GM12892 (cell line): Measurements from ENCODE around the gene MTOR. TPM values are rescaled to one million over a fixed set of nuclear protein-coding genes. Genes with fewer than 3 reads are reported as not detected.
"Not testable (repeated sequence)": the region's sequence is repeated elsewhere in the genome, so short reads cannot be mapped to it uniquely, and the experiment has no call there.

ENCODE experiments used
- DNase-seq: peaks from one replicate; pipeline ENCODE4 v3.0.0; 2011; ENCODE audit not compliant: insufficient read length
- FAIRE-seq: peaks from 2 replicates; lab custom pipeline; 2011; peaks lifted over from hg19 to GRCh38; lab: Jason Lieb, UNC
- POLR2A ChIP-seq: IDR thresholded peaks from 2 replicates; pipeline ENCODE4 v1.6.1; 2011; ENCODE audit warnings: low read depth, low read length, control low read depth
- POLR2AphosphoS5 ChIP-seq: IDR thresholded peaks from 2 replicates; pipeline ENCODE4 v1.6.1; 2011; ENCODE audit warnings: low read depth, low read length, control low read depth
- TAF1 ChIP-seq: IDR thresholded peaks from 2 replicates; pipeline ENCODE4 v1.6.1; 2011; ENCODE audit warnings: low read depth, mild to moderate bottlenecking, control low read depth, low read length, borderline replicate concordance
- polyA plus RNA-seq: library from polyadenylated mRNA; unstranded; fragments of >200 nt; gene quantifications from one replicate; pipeline ENCODE4 v1.2.1, GENCODE V29; 2012; ENCODE audit warnings: missing spikeins, inconsistent platforms; ENCODE audit not compliant: missing spikeins

MTOR gene
- polyA plus RNA-seq: 16.8 TPM

GRCh38 chr1:11262171-11263049 is at the start of gene MTOR:
Gene MTOR (minus strand): TSS chr1:11262551. CDS start chr1:11259409, 3,142 bp downstream.
- FAIRE-seq (peak; percentile 99), DNase-seq (peak; percentile 99)
- TF ChIP-seq POLR2A (peak; percentile 75), TAF1 (peak; percentile 84), POLR2AphosphoS5 (peak; percentile 71)

GRCh38 chr1:11309385-11309784 is 47.0 kb upstream of the MTOR start:
- no peak for DNase-seq
- FAIRE-seq: no peak
- TF ChIP-seq POLR2A: no peak
- no peak for TF ChIP-seq TAF1
- no peak for TF ChIP-seq POLR2AphosphoS5

GRCh38 chr1:11308699-11309224 is 46.4 kb upstream of the MTOR start:
- FAIRE-seq (no peak), DNase-seq (no peak)
- TF ChIP-seq POLR2A (no peak), POLR2AphosphoS5 (no peak), TAF1 (no peak)

GRCh38 chr1:11307852-11308251 is 45.5 kb upstream of the MTOR start:
- DNase-seq (no peak), FAIRE-seq (no peak)
- no peak for TF ChIP-seq POLR2A
- TF ChIP-seq TAF1: no peak
- TF ChIP-seq POLR2AphosphoS5: no peak

GRCh38 chr1:11305516-11305915 is 43.2 kb upstream of the MTOR start:
- not testable (repeated sequence) for FAIRE-seq, DNase-seq

GRCh38 chr1:11302366-11302765 is 40.0 kb upstream of the MTOR start:
- TF ChIP-seq POLR2AphosphoS5 (no peak), TAF1 (no peak), POLR2A (no peak)
- FAIRE-seq (no peak), DNase-seq (no peak)

GRCh38 chr1:11301601-11302000 is 39.2 kb upstream of the MTOR start:
- FAIRE-seq: no peak
- DNase-seq: no peak
- TF ChIP-seq TAF1 (no peak), POLR2A (no peak), POLR2AphosphoS5 (no peak)

GRCh38 chr1:11299225-11299574 is 36.8 kb upstream of the MTOR start:
- FAIRE-seq: no peak
- no peak for DNase-seq

GRCh38 chr1:11298390-11299224 is 36.3 kb upstream of the MTOR start:
- no peak for DNase-seq
- TF ChIP-seq POLR2AphosphoS5 (no peak), TAF1 (no peak), POLR2A (no peak)
- FAIRE-seq: no peak

More at GRCh38 chr1:11299225-11299574, 36.8 kb upstream of the MTOR start:
- TF ChIP-seq POLR2A: no peak
- TF ChIP-seq POLR2AphosphoS5: no peak
- TF ChIP-seq TAF1: no peak

GRCh38 chr1:11297774-11298173 is 35.4 kb upstream of the MTOR start:
- FAIRE-seq, DNase-seq: not testable (repeated sequence)

GRCh38 chr1:11295905-11296304 is 33.6 kb upstream of the MTOR start:
- no peak for TF ChIP-seq TAF1
- no peak for TF ChIP-seq POLR2A
- no peak for TF ChIP-seq POLR2AphosphoS5

GRCh38 chr1:11294951-11295350 is 32.6 kb upstream of the MTOR start:
- no peak for FAIRE-seq
- no peak for DNase-seq
- TF ChIP-seq TAF1 (no peak), POLR2A (no peak), POLR2AphosphoS5 (no peak)

More at GRCh38 chr1:11295905-11296304, 33.6 kb upstream of the MTOR start:
- DNase-seq (no peak), FAIRE-seq (no peak)
